Dedifferentiated amniotic fluid mesenchymal stem cell (primary cell): ENCODE data around the gene PIANP.
"Not testable (repeated sequence)": the region's sequence is repeated elsewhere in the genome, so short reads cannot be mapped to it uniquely, and the experiment has no call there.

Experiments
- DNase-seq: peaks from one replicate; pipeline ENCODE4 v3.0.0-alpha.2; 2016; ENCODE audit errors: extremely low spot score

PIANP gene

DNA sequence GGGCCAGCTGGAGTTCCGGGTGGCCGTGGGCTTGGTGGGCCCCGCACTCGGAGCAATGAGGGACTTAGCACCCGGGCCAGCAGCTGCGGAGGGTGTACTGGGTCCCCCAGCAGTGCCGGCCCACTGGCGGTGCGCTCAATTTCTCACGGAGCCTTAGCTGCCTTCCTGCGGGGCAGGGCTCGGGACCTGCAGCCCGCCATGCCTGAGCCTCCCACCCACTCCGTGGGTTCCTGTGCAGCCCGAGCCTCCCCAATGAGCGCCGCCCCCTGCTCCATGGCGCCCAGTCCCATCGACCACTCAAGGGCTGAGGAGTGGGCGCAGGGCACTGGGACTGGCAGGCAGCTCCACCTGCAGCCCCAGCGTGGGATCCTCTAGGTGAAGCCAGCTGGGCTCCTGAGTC, 7.7 kb upstream of the PIANP start:
- DNase-seq = not testable (repeated sequence)

- DNase-seq = no peak
Observed at GRCh38 chr12:6703631-6704030, 3.0 kb upstream of the PIANP start.

DNA sequence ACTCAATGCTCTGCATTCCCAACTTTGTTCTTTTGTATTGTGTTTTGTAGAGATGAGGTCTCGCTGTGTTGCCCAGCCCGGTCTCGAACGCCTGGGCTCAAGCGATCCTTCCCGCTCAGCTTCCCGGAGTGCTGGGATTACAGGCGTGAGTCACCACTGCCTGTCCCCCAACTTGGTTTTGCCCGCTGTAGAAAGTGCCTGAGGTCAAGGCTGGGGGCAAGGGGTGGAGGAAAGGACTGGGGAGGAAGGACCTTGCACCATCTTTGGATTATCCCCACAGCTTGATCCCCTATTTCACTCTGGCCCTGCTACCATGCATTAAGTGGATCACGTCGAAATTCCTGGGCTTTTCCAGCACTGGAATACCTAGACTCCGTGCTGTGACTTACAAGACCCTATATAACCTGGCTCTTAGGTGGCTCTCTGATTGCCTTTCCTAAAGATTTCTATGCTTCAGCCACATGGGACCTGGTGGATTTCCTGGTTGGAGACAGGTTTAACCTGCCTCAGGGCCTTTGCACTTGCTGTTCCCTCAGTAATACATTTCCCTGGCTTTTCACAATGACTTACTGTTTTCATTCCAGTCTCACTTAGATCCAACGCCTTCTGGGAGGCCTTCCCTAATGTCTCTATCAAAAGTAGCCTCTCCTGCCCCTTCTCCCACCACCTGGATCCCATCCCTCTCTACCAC, 608 bp upstream of the PIANP start:
- no peak for DNase-seq

DNA sequence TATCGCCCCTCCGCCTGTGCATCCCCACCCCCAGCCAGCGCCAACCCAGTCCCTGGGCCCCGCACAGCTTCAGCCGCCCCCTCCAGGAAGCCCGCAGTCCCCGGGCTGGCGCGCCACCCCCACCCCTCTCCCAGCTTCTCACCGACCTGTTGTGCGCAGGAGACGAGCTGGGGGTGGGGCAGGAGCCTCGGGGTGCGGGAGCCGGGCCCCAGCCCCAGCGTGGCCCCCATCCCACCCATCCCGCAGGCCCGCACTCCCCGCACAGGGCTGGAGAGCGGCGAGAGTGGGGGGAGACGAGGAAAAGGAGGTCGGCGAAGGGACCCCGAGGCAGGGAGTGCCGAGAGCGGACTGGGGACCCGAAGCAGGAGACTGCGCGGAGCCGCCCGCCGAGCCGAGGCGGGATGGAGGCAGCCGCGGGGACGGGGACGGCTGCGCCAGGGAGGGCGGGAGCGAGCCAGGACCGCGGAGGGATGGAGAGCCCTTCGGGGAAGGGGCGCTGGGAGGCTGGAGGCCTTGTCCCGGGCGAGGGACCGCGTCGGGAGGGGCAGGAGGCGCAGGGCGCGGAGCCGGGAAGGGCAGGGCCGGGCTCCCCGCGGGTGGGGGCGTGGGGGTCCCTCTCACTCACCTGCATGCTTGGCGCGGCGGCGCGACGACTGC, 498 bp downstream of the PIANP start:
- DNase-seq = no peak

GRCh38 chr12:6699259-6699988, 1.2 kb downstream of the PIANP start:
- DNase-seq = no peak

- no peak for DNase-seq
Observed at GRCh38 chr12:6698352-6699046, 2.1 kb downstream of the PIANP start.

GRCh38 chr12:6697584-6698351, 2.8 kb downstream of the PIANP start:
- DNase-seq = no peak

DNA sequence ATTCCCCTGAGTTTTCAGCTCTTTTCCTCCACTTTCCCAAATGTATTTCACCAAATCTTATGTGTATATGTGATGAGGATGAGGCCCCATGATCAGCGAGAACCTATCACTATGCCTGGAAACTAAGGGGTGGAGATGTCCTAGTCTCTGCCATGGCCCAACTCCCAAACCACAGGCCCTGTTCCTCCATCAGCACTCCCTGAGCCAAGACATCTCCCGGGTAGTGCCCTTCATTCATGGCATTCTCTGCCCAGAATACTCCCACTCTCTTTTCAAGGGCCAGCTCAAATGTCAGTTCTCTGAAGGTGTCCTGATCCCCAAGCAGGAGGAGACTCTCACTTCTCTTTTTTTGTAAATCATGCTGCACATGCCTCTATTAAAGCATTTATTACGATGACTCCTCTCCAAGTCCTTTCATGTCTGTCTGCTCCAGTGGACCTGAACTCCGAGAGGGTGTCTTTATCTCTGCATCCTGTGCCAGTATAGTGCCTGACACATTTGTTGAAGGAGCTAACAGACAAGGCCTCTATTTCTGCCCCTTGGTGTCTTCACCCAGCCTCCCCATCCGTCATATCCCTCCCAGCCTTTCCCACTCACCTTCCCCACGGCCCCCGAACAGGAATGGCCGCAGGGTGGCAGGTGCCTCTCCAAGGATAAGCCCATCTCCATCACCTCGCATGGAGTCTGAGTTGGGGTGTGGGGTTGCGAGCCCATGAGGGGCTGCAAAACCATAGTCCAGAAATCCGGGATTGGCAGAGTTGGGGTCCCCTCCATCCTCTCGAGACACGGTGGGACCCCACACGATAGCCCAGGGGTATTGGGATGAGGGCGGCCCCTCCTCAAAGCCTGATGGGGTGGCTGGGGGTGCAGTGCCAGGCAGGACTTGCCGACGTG, 3.7 kb downstream of the PIANP start:
- no peak for DNase-seq

DNA sequence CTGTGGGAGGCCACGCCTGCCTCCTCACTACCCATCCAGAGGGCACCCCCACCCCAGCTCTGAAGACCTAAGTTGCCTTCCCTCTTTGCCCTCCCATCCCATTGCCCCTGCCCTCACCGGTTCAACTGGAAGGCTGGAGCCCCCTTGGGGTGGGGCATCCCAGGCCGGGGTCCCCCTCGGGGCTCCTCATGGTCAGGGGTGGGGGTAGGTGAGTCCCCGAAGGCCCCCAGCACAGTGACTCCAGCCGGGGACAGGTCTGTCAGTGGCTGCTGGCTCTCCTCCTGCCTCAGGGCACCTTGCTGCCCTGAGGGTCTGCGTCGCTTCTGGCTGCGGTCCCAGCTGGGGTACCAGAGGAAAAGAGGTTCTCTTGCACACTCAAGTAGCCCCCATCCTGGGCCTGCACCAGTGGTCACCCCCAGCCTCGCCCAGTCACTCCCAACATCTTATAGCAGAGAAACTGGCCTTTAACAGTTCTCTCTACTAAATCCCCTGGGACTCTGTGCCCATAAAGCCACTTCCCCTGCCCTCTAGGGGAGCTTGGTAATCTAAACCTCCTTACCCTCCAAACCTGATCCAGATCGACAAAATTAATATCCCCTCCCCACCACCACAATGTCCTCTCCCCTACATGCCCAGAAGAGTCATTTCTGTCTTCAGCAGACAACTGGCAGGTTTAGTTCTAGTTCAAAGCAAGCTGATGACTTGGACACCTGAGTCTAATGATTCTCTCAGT, 5.1 kb downstream of the PIANP start:
- no peak for DNase-seq

- DNase-seq = no peak
Observed at GRCh38 chr12:6694701-6695100, 5.9 kb downstream of the PIANP start.

- DNase-seq = no peak
Observed at GRCh38 chr12:6693832-6694355, 6.7 kb downstream of the PIANP start.

- no peak for DNase-seq
Observed at GRCh38 chr12:6692888-6693287, 7.7 kb downstream of the PIANP start.

GRCh38 chr12:6691473-6691872, 9.1 kb downstream of the PIANP start:
- no peak for DNase-seq

DNA sequence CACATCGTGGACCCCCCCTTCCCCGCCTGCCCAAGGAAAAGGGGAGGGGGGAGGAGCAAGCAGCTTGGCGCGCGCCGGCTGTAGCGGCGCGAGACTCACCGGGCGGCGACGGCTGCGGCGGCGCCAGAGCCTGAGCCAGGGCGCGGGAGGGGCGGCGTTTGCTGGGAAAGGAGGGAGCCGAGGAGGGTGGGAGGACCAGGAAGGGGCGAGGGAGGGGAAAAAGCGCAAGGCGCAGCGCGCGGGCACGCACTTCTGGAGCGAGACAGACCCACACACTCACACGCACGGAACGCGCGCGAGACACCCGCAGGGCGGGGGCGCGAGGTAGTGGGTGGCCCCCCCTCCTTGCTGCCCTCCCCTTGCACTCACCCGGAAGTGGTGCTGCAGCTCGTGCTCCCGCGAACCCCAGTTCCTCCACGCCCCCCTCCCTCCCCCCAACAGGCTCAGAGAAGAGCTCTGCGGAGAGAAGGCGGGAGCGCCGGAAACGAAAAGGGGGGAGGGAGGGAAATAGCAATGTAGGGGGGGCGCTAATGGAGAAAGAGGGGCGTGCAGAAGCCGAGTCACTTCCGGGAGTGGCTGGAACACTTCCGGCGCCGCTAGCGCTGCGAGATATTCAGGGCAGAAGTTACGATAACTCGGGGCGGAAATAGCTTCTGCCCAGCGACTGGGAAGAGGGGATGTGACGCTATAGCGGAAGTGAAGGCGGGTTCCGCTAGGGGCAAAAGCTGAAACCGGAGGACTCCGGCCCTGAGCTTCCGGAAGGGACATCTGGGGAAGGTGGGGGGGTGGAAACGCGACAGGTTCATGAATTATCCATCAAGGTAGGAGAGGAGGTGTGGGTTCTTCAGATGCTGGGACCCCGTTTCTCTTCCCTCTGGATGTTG, 11.4 kb downstream of the PIANP start, which contains the start of gene ZNF384:
Gene ZNF384, minus strand, starts transcription at position 377 of the 884 bp plus-strand sequence. CDS start 9,855 bp downstream, outside the sequence.
- peak; percentile 99 for DNase-seq

DNA sequence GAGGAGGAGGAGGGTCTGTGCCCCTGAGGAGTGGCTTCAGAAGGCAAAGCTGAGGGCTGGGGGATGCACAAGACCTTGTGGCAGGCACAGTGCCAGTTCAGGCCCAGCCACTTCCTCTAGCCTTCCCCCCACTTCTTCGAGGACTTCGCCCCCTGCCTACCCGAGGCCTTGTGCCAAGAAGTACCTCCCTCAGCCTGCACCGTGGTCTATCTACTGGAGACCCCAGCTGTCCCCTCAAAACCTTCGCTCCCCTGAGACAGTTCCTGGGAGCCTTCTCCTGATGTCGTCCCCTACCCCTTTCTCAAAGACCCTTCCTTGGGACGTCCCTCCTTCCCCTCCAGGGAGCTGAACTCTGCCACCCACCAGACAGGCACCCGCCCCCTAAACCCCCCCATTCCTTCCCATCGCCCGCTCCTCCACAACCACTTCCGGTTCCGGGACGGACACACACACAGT, 12.0 kb downstream of the PIANP start:
- no peak for DNase-seq

- DNase-seq = no peak
Observed at GRCh38 chr12:6685814-6686213, 14.8 kb downstream of the PIANP start.

- no peak for DNase-seq
Observed at GRCh38 chr12:6684609-6685008, 16.0 kb downstream of the PIANP start.

GRCh38 chr12:6676962-6677361, 23.7 kb downstream of the PIANP start:
- DNase-seq = no peak
